NT2/D1 (cell line): ENCODE measurements around the gene FERD3L.

Experiments
- SUZ12 ChIP-seq: IDR thresholded peaks from 2 replicates; pipeline ENCODE4 v1.6.1; 2011; ENCODE audit not compliant: insufficient read length, insufficient read depth; ENCODE audit errors: extremely low read depth
- ZNF274 ChIP-seq: IDR thresholded peaks from 2 replicates; pipeline ENCODE4 v1.6.1; 2011; ENCODE audit warnings: mild to moderate bottlenecking, low read depth, low read length

DNA sequence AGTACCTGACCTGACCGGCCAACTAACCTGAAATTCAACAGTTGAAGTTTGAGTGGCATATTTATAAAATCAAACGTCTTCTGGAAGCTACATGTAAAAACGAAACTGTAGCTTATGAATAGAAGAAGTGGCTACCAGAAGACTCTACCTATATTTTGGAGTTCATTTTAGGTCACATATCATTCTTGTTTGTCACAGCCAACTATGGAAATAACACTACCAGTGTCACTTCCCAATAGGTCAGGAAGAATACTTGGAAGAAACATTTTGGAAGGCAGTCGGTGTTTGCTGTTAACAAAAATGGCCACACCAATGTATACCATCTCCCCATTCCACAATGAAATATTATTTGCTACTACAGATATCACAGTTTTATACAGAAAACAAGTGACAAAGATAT lies 40.4 kb downstream of the FERD3L start:
- TF ChIP-seq ZNF274 (no peak), SUZ12 (no peak)
